Dermis blood vessel endothelial cell (primary cell): ENCODE data around the gene EIF2AK2. TPM values are rescaled to one million over a fixed set of nuclear protein-coding genes. Genes with fewer than 3 reads are reported as not detected.

Experiments used
- DNase-seq: peaks from one replicate; pipeline ENCODE4 v3.0.0; 2010
- total RNA-seq: library from RNA; depleted of rRNA; stranded (reverse); fragments of >200 nt; gene quantifications from 2 replicates; pipeline ENCODE4 v1.2.3, GENCODE V29; 2014

The EIF2AK2 gene
- total RNA-seq, 1 donor from 2014 or later: 18.9 TPM

DNA sequence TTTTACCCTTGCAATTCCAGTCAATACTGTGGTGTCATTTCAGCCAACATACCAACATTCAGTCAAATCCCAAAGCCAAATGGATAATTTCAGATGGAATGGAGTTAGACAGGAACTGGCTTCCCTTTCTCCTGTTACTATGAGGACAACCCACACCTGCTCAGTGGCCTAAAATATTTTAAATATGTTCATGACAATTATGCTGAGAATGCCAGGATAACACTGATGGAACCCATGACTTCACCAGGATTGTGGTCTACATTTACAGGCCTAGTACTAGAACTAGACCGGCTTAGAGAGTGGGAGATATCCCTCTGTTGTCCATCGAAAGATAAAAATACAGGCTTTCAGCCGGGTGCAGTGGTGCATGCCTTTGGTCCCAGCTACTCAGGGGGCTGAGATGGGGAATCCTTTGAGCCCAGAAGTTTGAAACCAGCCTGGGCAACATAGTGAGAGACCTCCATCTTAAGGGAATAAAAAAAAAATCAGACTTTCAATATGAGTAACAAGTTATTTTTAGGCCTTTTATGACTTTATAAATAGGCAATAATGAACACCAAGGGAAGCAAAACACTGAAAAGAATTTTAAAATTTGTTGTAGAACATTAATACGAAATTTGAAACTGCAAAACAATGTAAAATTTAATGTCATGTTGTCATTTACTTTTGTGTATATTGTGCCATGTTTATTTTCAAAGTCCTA, 58.2 kb downstream of the EIF2AK2 start:
- DNase-seq: no peak

GRCh38 chr2:37096568-37096967, 60.2 kb downstream of the EIF2AK2 start:
- DNase-seq: no peak

- no peak for DNase-seq
Measured at GRCh38 chr2:37091873-37092272, 64.9 kb downstream of the EIF2AK2 start.

DNA sequence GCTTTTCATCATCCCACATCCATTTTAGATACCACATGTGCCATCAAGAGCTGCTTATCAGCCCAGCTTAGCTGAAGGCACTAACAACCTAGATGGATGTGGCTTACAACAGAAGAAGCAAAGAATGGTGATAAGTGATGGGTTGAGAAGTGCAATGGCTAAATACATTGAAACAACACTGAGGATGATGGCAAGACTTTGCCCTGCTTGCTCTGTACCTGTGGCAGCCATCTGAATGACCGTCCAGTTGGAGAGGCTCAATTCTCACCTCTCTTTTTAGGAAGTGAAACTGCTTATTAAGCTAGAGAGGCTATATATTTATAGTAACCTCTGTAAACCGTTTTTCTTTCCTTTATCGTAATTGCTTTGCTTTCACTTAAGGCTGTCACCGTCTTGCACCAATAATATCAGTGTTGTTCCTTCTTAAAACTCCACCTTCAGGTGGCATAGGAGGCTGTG, 66.7 kb downstream of the EIF2AK2 start:
- no peak for DNase-seq

DNA sequence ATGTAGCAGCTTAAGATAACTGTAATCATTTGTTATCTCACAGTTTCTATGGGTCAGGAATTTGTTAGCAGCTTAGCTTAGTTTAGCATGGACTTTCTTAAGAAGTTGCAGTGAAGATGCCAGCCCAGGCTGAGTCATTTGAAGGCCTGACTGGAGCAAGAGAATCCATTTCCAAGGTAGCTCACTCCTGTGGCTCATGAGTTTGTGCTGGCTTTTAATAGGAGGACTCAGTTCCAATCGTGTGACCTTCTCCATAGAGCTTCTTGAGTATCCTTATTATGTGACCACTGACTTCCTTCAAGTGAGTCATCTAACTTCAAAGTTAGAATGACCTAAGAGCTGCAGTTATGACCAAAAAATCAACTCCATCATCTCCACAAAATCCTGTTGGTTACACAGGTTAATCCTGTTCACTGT, 71.0 kb downstream of the EIF2AK2 start:
- DNase-seq: peak; percentile 37

DNA sequence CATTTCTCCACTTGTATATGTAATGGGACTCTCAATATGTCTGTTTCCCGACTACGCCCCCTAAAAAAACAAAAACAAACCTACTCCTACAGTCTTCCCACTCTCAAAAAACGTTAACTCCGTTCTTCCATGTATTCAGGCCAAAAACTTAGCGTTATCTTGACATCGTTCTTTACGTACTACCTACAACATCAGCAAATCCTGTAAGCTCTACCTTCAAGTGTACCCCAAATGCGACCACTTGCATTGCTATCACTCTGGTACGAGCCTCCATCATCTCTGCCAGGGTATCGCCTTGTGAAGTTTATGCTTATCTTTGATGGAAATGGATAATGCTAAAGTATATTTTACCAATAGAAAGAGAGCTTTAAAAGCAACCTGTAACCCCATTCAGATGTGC, 72.0 kb downstream of the EIF2AK2 start:
- DNase-seq: no peak

DNA sequence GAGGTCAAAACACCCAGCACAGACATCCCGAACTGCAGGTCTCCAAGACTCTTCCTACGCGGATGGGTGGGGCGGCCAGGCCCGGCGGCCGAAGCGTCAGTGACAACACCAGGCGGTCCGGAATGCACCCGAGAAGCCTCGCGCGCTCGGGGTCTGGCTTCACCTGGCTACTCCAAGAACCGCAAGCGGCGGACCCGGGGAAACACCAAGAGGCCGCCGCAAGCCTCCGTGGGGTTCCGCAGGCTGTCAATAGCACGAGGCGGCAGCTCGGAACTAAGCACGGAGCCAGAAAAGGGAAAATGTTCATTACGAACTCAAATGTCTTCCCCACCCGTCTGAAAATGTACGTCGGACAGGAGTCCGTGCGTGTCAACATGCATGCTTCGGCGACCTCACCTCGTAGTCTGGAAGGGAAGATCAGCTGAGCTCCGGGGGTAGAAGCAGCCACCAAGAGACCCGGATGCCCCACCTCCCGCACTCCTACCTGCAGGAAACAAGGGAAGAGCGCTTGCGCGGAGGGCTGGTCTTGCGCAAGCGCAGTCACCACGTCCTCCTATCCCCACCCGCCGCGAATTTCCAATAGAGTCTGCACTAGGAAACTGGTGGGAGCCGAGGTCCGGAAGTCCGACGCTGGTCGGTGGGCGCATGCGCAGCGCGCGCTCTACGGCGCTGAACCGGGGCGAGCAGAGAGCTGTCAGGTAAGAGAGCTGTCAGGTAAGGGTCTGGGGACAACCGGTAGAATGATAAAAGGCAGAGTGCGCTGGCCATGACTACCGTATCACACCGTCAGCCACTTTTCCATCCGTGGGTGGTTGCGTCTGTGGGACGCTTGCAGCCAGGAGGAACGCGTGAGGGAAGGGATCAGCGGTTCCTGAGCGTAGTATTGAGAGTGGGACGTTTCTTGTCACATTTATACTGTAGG, 72.6 kb downstream of the EIF2AK2 start, which contains the start of the genes GPATCH11 and HEATR5B:
GPATCH11 (plus strand) TSS at position 646 of the 922 bp plus-strand sequence. CDS start 3,864 bp downstream, outside the sequence.
HEATR5B (minus strand) TSS at position 500 of the 922 bp plus-strand sequence. CDS start 958 bp downstream, outside the sequence.
- DNase-seq: peak; percentile 97

DNA sequence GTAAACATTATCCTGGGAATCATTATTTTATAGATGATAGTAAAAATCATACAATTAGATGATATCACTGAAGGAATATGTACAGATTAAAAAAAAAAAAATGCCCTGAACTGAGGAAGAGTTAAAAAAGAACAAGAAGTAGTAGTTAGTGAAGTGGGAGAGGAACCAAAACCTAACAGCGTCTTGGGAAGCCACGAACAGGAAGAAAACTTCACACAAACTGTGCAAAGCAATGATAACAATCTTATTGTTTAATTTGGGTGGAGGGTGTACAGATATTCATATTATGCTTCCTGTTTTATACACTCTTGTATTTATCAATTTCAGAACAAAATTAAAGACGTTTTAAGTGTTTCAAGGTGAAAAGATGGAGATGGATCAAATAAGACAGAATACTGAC, 76.1 kb downstream of the EIF2AK2 start:
- peak; percentile 7 for DNase-seq

DNA sequence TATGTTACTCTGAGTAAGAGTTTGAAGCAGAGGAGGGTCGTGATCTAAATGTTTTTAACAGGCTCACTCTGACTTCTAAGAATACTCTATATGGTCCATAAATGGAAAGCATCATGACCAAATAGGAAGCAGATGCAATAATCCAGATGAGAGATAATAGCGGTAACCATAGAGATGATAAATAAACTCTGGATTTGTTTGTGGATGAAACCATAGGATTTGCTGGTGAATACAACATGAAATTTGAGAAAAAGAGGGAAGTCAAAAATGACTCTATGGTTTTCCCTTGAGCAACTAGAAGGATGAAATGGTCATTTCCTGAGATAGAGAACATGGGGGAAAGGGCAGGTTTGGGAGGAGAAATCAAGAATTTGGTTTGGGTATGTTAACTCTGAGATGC, 76.5 kb downstream of the EIF2AK2 start:
- peak; percentile 64 for DNase-seq

- no peak for DNase-seq
Measured at GRCh38 chr2:37070931-37071330, 85.8 kb downstream of the EIF2AK2 start.

DNA sequence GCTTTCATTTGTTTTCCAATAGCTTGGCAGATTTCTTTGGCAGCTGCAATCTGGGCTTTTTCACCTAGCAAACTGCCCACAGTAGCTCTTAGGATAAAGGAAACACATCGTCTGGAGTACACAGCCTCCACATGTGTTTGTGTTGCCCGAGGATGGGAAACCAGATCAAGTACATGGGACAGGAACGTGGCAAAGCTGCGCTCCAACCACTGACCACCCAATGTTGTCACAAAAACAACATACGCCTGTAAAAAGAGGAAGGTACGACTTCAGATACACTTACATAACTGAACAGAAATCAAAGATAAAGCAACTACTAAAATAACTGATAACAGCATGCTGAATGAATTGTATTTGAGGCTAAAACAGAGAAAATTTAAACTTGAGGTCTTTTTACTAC, 88.1 kb downstream of the EIF2AK2 start:
- no peak for DNase-seq

DNA sequence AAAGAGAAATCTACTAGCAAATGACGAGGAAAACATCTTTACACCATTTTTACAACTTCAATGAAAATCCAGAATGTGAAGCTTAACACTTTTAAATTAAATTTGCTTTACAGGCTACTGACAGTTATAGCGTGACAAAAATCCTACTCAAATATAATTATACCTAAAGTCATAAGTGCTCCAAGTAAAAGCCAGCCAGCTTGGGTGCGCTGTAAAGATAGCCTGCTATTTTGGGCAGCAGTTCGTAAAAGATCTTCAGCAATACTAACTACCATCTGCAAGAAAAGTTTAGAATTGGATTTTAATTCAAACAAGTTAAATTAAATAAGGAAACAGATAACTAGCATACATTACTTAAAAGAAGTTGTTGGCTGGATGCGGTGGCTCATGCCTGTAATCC, 95.0 kb downstream of the EIF2AK2 start:
- DNase-seq: no peak

- DNase-seq: no peak
Measured at GRCh38 chr2:37061013-37061711, 95.6 kb downstream of the EIF2AK2 start.

GRCh38 chr2:37060446-37060845, 96.3 kb downstream of the EIF2AK2 start:
- DNase-seq: no peak

DNA sequence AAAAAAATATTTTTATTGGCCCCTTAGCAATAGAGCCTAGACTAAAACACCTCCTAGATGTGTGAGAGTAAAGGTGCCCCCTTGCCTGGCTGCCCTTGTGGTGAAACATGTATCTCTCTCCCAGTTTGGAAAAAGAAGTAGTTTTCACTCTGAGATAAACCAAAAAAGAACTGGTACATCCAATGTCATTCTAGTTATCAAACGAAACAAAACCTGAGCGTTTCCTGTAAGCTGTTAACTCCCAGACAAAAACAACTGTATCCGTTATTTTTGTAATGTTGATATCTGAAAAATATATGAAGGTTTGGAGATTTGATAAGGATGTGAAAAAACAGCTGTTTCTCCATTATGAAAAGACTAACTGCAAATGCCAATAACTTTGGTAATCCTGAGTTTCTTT, 96.9 kb downstream of the EIF2AK2 start:
- no peak for DNase-seq

- no peak for DNase-seq
Measured at GRCh38 chr2:37052600-37053332, 104.0 kb downstream of the EIF2AK2 start.

Other genes starting within 250 kb of the EIF2AK2 start
- gene STRN, start 190.4 kb downstream of the EIF2AK2 start, total RNA-seq: 24.7 and 52.0 TPM in 2 replicates
- gene HEATR5B, start 72.6 kb downstream of the EIF2AK2 start, total RNA-seq: 37.6 and 40.3 TPM in 2 replicates
- gene GPATCH11, start 72.5 kb downstream of the EIF2AK2 start, total RNA-seq: 6.0 and 9.4 TPM in 2 replicates
- not detected in 2 replicates for gene SULT6B1, start 31.7 kb upstream of the EIF2AK2 start, total RNA-seq
- 10.6 and 13.8 TPM in 2 replicates for gene CEBPZOS, start 39.5 kb upstream of the EIF2AK2 start, total RNA-seq
- 56.0 and 63.5 TPM in 2 replicates for gene CEBPZ, start 74.6 kb upstream of the EIF2AK2 start, total RNA-seq
- 11.3 and 15.7 TPM in 2 replicates for gene NDUFAF7, start 74.7 kb upstream of the EIF2AK2 start, total RNA-seq
- 76.5 and 77.1 TPM in 2 replicates for gene PRKD3, start 167.9 kb upstream of the EIF2AK2 start, total RNA-seq
- gene QPCT, start 187.7 kb upstream of the EIF2AK2 start, total RNA-seq: 4.0 and 7.8 TPM in 2 replicates